Measurements from ENCODE around the gene S100A10. TPM values are rescaled to one million over a fixed set of nuclear protein-coding genes. Genes with fewer than 3 reads are reported as not detected.

The S100A10 gene
- total RNA-seq, 1 donor from 2014 or later, result 120 TPM

- Histone ChIP-seq H3K27me3 (ENCODE audit: control insufficient read depth, insufficient read depth, low read length) (no peaks in the 10 kb centered on the region), H3K36me3 (ENCODE audit: control insufficient read depth, insufficient read depth, low read length) (no peaks in the 10 kb centered on the region), H3K4me3 (ENCODE audit: low read depth, low read length) (no peak overlapping the region)
- FAIRE-seq (no peak), DNase-seq (ENCODE audit: low read depth) (peak; percentile 95)
- TF ChIP-seq CTCF (IDR thresholded peaks at IDR 0.05; ENCODE audit: insufficient read depth, low read length, severe bottlenecking), result peak; percentile 75
Observed at GRCh38 chr1:152001631-152002584, 8.2 kb upstream of the S100A10 start.

- no peaks in the 10 kb centered on the region for H3K27me3 ChIP-seq (ENCODE audit: control insufficient read depth, insufficient read depth, low read length)
- H3K36me3 ChIP-seq (ENCODE audit: control insufficient read depth, insufficient read depth, low read length), result no peaks in the 10 kb centered on the region
- no peak overlapping the region for H3K4me3 ChIP-seq (ENCODE audit: low read depth, low read length)
- peak; percentile 92 for DNase-seq (ENCODE audit: low read depth)
- FAIRE-seq, result peak; percentile 88
- no peak for TF ChIP-seq CTCF (IDR thresholded peaks at IDR 0.05; ENCODE audit: insufficient read depth, low read length, severe bottlenecking)
Observed at GRCh38 chr1:152000964-152001630, 7.4 kb upstream of the S100A10 start.

GRCh38 chr1:151998611-151999362 lies 5.1 kb upstream of the S100A10 start:
- no peaks in the 10 kb centered on the region for H3K36me3 ChIP-seq (ENCODE audit: control insufficient read depth, insufficient read depth, low read length)
- DNase-seq (ENCODE audit: low read depth) (peak; percentile 98), FAIRE-seq (peak; percentile 96)

GRCh38 chr1:151997284-151997570 lies 3.6 kb upstream of the S100A10 start:
- peak; percentile 70 for DNase-seq (ENCODE audit: low read depth)
- no peak for TF ChIP-seq CTCF (IDR thresholded peaks at IDR 0.05; ENCODE audit: insufficient read depth, low read length, severe bottlenecking)

More at GRCh38 chr1:151998611-151999362, 5.1 kb upstream of the S100A10 start:
- no peak for TF ChIP-seq CTCF (IDR thresholded peaks at IDR 0.05; ENCODE audit: insufficient read depth, low read length, severe bottlenecking)
- Histone ChIP-seq H3K27me3 (ENCODE audit: control insufficient read depth, insufficient read depth, low read length) (no peaks in the 10 kb centered on the region), H3K4me3 (ENCODE audit: low read depth, low read length) (no peak overlapping the region)

GRCh38 chr1:151995774-151996173 lies 2.1 kb upstream of the S100A10 start:
- H3K4me3 ChIP-seq (ENCODE audit: low read depth, low read length), result no peak overlapping the region
- no peak for FAIRE-seq
- no peaks in the 10 kb centered on the region for H3K27me3 ChIP-seq (ENCODE audit: control insufficient read depth, insufficient read depth, low read length)
- peak; percentile 42 for DNase-seq (ENCODE audit: low read depth)
- no peak for TF ChIP-seq CTCF (IDR thresholded peaks at IDR 0.05; ENCODE audit: insufficient read depth, low read length, severe bottlenecking)
- no peaks in the 10 kb centered on the region for H3K36me3 ChIP-seq (ENCODE audit: control insufficient read depth, insufficient read depth, low read length)

More at GRCh38 chr1:151997284-151997570, 3.6 kb upstream of the S100A10 start:
- H3K36me3 ChIP-seq (ENCODE audit: control insufficient read depth, insufficient read depth, low read length), result no peaks in the 10 kb centered on the region
- no peak for FAIRE-seq
- no peaks in the 10 kb centered on the region for H3K27me3 ChIP-seq (ENCODE audit: control insufficient read depth, insufficient read depth, low read length)
- no peak overlapping the region for H3K4me3 ChIP-seq (ENCODE audit: low read depth, low read length)
